HEK293 (cell line): Measurements from ENCODE around the gene TFDP3.

Experiments
- CTCF ChIA-PET: fragments of 350-600 bp; formaldehyde crosslinking; extraction: SDS; loops from one replicate; lab custom pipeline; 2021; ENCODE audit warnings: antibody characterized with exemption; lab: Yijun Ruan, JAX
- POLR2A ChIA-PET: fragments of 300-600 bp; formaldehyde crosslinking; extraction: SDS; loops from one replicate; lab custom pipeline; 2020; ENCODE audit warnings: antibody characterized with exemption, inconsistent platforms; lab: Yijun Ruan, JAX
- H3K27ac ChIP-seq: fragments of 200-500 bp; sonication (Bioruptor generic); 2 replicates; pipeline ENCODE4 v1.5.1; 2014; ENCODE audit warnings: low read depth, low read length, control low read depth, inconsistent platforms; ENCODE audit errors: extremely low read depth
- H3K36me3 ChIP-seq, 2 experiments: fragments of 200-500 bp in 1 of 2; sonication (Bioruptor generic) in 1 of 2; 1 replicate in 1 of 2; 2 replicates in 1 of 2; pipeline ENCODE4 v1.5.1; 2014 to 2017; ENCODE audit warnings: inconsistent platforms in 2 of 2, low read length in 2 of 2; ENCODE audit not compliant: control insufficient read depth in 2 of 2, insufficient read depth in 1 of 2
- H3K4me1 ChIP-seq: fragments of 200-500 bp; sonication (Bioruptor generic); 2 replicates; pipeline ENCODE4 v1.5.1; 2014; ENCODE audit warnings: mild to moderate bottlenecking, low read length, inconsistent platforms; ENCODE audit not compliant: control insufficient read depth, insufficient read depth
- H3K4me3 ChIP-seq: 2 replicates; pipeline ENCODE4 v1.5.1; 2011; ENCODE audit warnings: low read depth, mild to moderate bottlenecking, control low read depth, low read length, moderate library complexity
- H3K9me3 ChIP-seq: fragments of 200-500 bp; sonication (Bioruptor generic); 2 replicates; pipeline ENCODE4 v1.5.1; 2014; ENCODE audit warnings: low read depth, low read length, inconsistent platforms; ENCODE audit not compliant: control insufficient read depth, insufficient read depth
- MEIS1 ChIP-seq: sonication (generic); formaldehyde crosslinking; IDR thresholded peaks from 2 replicates; pipeline ENCODE4 v1.8.1; 2022; ENCODE audit warnings: missing genetic modification reagents, mild to moderate bottlenecking, borderline replicate concordance
- SCRT1 ChIP-seq: fragments of 450-650 bp; formaldehyde crosslinking; IDR thresholded peaks from 2 replicates; pipeline ENCODE4 v1.5.1; 2016; ENCODE audit warnings: missing biosample characterization, missing genetic modification characterization, borderline replicate concordance
- SCRT2 ChIP-seq: fragments of 450-650 bp; formaldehyde crosslinking; IDR thresholded peaks from 2 replicates; pipeline ENCODE4 v1.5.1; 2016; ENCODE audit warnings: missing biosample characterization, missing genetic modification characterization
- SETDB1 ChIP-seq: IDR thresholded peaks from one replicate; pipeline ENCODE4 v1.6.1; 2017; ENCODE audit warnings: mild to moderate bottlenecking, low read length, moderate library complexity, mixed read lengths; ENCODE audit not compliant: insufficient read length
- SP3 ChIP-seq: fragments of 450-650 bp; formaldehyde crosslinking; IDR thresholded peaks from 2 replicates; pipeline ENCODE4 v1.5.1; 2016; ENCODE audit warnings: missing biosample characterization, missing genetic modification characterization
- ZBTB17 ChIP-seq: fragments of 450-650 bp; formaldehyde crosslinking; IDR thresholded peaks from 2 replicates; pipeline ENCODE4 v1.5.1; 2016; ENCODE audit warnings: missing biosample characterization, missing genetic modification characterization
- ZFP41 ChIP-seq: fragments of 450-650 bp; formaldehyde crosslinking; IDR thresholded peaks from 2 replicates; pipeline ENCODE4 v1.5.1; 2016; ENCODE audit warnings: missing biosample characterization, missing genetic modification characterization, borderline replicate concordance
- ZNF16 ChIP-seq: fragments of 450-650 bp; formaldehyde crosslinking; IDR thresholded peaks from 2 replicates; pipeline ENCODE4 v1.5.1; 2016; ENCODE audit warnings: low read depth, missing biosample characterization, missing genetic modification characterization
- ZNF202 ChIP-seq: fragments of 450-650 bp; formaldehyde crosslinking; IDR thresholded peaks from 2 replicates; pipeline ENCODE4 v1.5.1; 2016; ENCODE audit warnings: missing biosample characterization, missing genetic modification characterization, borderline replicate concordance
- ZNF302 ChIP-seq: fragments of 450-650 bp; formaldehyde crosslinking; IDR thresholded peaks from 2 replicates; pipeline ENCODE4 v1.5.1; 2016; ENCODE audit warnings: missing biosample characterization, missing genetic modification characterization, low read depth
- ZNF341 ChIP-seq: fragments of 450-650 bp; formaldehyde crosslinking; IDR thresholded peaks from 2 replicates; pipeline ENCODE4; 2016; ENCODE audit warnings: low read depth, missing biosample characterization, missing genetic modification characterization
- ZNF404 ChIP-seq: fragments of 450-650 bp; formaldehyde crosslinking; IDR thresholded peaks from 2 replicates; pipeline ENCODE4 v1.5.1; 2017; ENCODE audit warnings: missing biosample characterization, missing genetic modification characterization
- ZNF423 ChIP-seq: fragments of 450-650 bp; formaldehyde crosslinking; IDR thresholded peaks from 2 replicates; pipeline ENCODE4 v1.5.1; 2016; ENCODE audit warnings: missing biosample characterization, missing genetic modification characterization
- ZNF571 ChIP-seq: fragments of 450-650 bp; formaldehyde crosslinking; IDR thresholded peaks from 2 replicates; pipeline ENCODE4 v1.5.0; 2017; ENCODE audit warnings: missing biosample characterization, missing genetic modification characterization
- ZNF658 ChIP-seq: fragments of 450-650 bp; formaldehyde crosslinking; IDR thresholded peaks from 2 replicates; pipeline ENCODE4; 2016; ENCODE audit warnings: missing biosample characterization, missing genetic modification characterization
- ZNF660 ChIP-seq: fragments of 450-650 bp; IDR thresholded peaks from 2 replicates; pipeline ENCODE4 v1.5.1; 2018; ENCODE audit warnings: missing biosample characterization, mild to moderate bottlenecking, missing genetic modification characterization
- ZNF664 ChIP-seq: fragments of 450-650 bp; formaldehyde crosslinking; IDR thresholded peaks from 2 replicates; pipeline ENCODE4 v1.5.1; 2016; ENCODE audit warnings: missing biosample characterization, missing genetic modification characterization
- TF ChIP-seq, protein P1 (sequence below): fragments of 450-650 bp; formaldehyde crosslinking; IDR thresholded peaks from 2 replicates; pipeline ENCODE4 v1.5.1; 2016; ENCODE audit warnings: missing biosample characterization, missing genetic modification characterization, low read depth
- TF ChIP-seq, protein P2 (sequence below): fragments of 450-650 bp; formaldehyde crosslinking; IDR thresholded peaks from 2 replicates; pipeline ENCODE4 v1.5.1; 2016; ENCODE audit warnings: missing biosample characterization, missing genetic modification characterization, borderline replicate concordance

Gene TFDP3

DNA sequence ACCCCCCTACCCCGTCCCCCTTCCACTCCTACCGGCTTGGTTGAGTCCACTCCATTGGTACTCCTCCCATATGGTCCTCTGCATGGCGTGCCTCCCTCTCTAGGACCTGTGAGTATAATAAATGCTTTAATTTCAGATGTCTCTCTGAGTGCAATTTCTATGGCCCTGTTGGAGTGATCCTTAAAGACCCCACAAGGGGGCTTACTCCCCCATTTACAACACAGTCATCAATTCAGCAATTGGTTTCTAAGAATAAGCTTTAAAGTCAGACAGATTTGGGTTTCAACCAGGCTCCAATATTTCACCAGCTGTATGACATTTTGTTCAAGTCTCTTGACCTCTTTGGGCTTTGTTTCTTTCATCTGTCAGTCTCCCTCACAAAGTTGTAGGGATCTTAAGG lies 38.7 kb downstream of the TFDP3 start:
- POLR2A ChIA-PET, result no interaction called here

DNA sequence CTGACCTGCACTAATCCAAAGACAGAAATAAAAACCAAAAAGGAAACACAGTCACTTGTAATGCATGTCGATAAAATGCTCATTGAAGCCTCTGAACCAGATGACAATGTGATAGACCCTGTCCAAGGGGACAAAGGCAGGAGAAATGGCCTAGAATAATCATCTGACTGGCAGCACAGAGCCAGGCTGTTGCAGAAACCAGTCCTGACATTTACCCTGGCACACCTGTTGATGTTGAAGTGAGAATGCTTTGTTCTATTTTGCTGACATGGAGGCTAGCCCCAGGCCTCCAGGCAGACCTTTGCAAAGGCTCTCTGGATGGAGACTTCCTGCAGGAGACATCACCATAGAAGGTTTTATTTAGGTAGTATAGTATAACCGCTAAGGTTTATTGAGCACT lies 41.0 kb downstream of the TFDP3 start:
- no peaks in the 10 kb centered on the region for H3K36me3 ChIP-seq
- no peaks in the 10 kb centered on the region for H3K4me1 ChIP-seq
- CTCF ChIA-PET, result interaction anchor here (1.0 kb wide), 1 partner anchor 494 kb away, joined by 4 read pairs; no protein-coding TSS in a partner anchor
- no peak overlapping the region for H3K27ac ChIP-seq
- H3K4me3 ChIP-seq, result no peak overlapping the region
- POLR2A ChIA-PET, result no interaction called here
- no peaks in the 10 kb centered on the region; the same call in 1 of the 2 replicates for H3K9me3 ChIP-seq
- TF ChIP-seq SP3 (tag by site-specific recombination) (no peak), SCRT1 (peak; percentile 62; the same call in 1 of the 2 replicates), SCRT2 (tag by site-specific recombination) (peak; percentile 74; the same call in 1 of the 2 replicates), ZNF664 (tag by site-specific recombination) (0 out of 2 replicates have a peak, but pooled peaks have one; percentile 26)

More for the DNA sequence above, 38.7 kb downstream of the TFDP3 start:
- CTCF ChIA-PET, result no interaction called here
- H3K27ac ChIP-seq, result no peak overlapping the region
- no peaks in the 10 kb centered on the region; the same call in 1 of the 2 replicates for H3K9me3 ChIP-seq
- H3K4me1 ChIP-seq, result no peaks in the 10 kb centered on the region
- no peak overlapping the region for H3K4me3 ChIP-seq
- TF ChIP-seq ZNF423 (no peak), ZNF658 (tag by site-specific recombination) (no peak), ZNF202 (tag by site-specific recombination) (no peak), ZNF664 (tag by site-specific recombination) (no peak), SETDB1 (no peak), ZBTB17 (tag by site-specific recombination) (no peak), ZNF16 (tag by site-specific recombination) (no peak), ZNF660 (tag by site-specific recombination) (no peak), ZNF571 (tag by site-specific recombination) (no peak), ZNF302 (tag by site-specific recombination) (no peak), ZFP41 (tag by site-specific recombination) (no peak), MEIS1 (CRISPR knock-in tag) (no peak), ZNF404 (no peak), ZNF341 (tag by site-specific recombination) (no peak)
- TF ChIP-seq, protein P1, sequence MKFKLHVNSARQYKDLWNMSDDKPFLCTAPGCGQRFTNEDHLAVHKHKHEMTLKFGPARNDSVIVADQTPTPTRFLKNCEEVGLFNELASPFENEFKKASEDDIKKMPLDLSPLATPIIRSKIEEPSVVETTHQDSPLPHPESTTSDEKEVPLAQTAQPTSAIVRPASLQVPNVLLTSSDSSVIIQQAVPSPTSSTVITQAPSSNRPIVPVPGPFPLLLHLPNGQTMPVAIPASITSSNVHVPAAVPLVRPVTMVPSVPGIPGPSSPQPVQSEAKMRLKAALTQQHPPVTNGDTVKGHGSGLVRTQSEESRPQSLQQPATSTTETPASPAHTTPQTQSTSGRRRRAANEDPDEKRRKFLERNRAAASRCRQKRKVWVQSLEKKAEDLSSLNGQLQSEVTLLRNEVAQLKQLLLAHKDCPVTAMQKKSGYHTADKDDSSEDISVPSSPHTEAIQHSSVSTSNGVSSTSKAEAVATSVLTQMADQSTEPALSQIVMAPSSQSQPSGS, result no peak
- TF ChIP-seq, protein P2, sequence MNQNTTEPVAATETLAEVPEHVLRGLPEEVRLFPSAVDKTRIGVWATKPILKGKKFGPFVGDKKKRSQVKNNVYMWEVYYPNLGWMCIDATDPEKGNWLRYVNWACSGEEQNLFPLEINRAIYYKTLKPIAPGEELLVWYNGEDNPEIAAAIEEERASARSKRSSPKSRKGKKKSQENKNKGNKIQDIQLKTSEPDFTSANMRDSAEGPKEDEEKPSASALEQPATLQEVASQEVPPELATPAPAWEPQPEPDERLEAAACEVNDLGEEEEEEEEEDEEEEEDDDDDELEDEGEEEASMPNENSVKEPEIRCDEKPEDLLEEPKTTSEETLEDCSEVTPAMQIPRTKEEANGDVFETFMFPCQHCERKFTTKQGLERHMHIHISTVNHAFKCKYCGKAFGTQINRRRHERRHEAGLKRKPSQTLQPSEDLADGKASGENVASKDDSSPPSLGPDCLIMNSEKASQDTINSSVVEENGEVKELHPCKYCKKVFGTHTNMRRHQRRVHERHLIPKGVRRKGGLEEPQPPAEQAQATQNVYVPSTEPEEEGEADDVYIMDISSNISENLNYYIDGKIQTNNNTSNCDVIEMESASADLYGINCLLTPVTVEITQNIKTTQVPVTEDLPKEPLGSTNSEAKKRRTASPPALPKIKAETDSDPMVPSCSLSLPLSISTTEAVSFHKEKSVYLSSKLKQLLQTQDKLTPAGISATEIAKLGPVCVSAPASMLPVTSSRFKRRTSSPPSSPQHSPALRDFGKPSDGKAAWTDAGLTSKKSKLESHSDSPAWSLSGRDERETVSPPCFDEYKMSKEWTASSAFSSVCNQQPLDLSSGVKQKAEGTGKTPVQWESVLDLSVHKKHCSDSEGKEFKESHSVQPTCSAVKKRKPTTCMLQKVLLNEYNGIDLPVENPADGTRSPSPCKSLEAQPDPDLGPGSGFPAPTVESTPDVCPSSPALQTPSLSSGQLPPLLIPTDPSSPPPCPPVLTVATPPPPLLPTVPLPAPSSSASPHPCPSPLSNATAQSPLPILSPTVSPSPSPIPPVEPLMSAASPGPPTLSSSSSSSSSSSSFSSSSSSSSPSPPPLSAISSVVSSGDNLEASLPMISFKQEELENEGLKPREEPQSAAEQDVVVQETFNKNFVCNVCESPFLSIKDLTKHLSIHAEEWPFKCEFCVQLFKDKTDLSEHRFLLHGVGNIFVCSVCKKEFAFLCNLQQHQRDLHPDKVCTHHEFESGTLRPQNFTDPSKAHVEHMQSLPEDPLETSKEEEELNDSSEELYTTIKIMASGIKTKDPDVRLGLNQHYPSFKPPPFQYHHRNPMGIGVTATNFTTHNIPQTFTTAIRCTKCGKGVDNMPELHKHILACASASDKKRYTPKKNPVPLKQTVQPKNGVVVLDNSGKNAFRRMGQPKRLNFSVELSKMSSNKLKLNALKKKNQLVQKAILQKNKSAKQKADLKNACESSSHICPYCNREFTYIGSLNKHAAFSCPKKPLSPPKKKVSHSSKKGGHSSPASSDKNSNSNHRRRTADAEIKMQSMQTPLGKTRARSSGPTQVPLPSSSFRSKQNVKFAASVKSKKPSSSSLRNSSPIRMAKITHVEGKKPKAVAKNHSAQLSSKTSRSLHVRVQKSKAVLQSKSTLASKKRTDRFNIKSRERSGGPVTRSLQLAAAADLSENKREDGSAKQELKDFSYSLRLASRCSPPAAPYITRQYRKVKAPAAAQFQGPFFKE (tag by site-specific recombination), result no peak
- H3K36me3 ChIP-seq, result no peaks in the 10 kb centered on the region
